DLD1 (cell line): ENCODE measurements around the gene ZAP70.

Source experiments
- in situ Hi-C: cut with HindIII; loops from 2 replicates; pipeline ENCODE4 v1.10.0; 2017; ENCODE audit warnings: low sequenced_read_pairs

ZAP70 gene

DNA sequence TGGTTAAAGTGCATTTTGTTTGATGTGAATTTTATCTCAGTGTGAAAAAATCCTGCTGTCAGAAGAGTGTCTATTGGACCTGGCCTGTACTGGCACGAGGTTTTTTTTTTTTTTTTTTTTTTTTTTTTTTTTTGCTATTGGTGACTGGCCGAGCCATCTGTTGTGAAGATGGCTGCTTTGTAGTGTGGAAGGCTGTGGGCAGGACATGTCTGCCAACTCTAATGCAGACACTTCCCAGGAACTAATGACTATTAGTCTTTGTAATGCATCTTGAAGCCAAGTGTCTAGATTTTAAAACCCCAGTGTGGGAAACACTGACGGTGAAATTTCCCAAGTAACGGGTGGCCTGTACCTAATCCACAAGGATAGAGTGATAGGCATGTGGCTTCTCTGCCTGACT, 34.3 kb downstream of the ZAP70 start:
- in situ Hi-C loops, result no loop called here

DNA sequence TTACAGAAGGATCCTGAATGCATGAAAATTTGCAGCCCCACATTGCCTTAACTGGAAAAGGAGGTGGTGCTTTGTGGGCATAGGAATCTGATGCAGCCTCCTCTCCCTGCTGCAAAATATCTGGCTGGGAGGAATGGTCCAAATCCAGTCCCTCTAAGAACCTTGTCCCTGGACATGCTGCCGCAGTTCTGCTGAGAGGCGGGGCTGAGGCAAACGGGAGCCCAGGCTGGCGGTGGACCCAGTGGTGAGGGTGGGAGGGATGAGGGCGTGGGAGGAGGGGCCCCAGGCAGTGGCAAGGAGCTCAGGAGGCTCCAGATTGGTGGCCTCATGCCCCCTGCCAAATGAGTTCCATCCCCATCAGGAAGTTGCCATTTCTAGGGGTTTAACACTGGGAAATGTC, 36.2 kb downstream of the ZAP70 start:
- in situ Hi-C loops, result no loop called here

DNA sequence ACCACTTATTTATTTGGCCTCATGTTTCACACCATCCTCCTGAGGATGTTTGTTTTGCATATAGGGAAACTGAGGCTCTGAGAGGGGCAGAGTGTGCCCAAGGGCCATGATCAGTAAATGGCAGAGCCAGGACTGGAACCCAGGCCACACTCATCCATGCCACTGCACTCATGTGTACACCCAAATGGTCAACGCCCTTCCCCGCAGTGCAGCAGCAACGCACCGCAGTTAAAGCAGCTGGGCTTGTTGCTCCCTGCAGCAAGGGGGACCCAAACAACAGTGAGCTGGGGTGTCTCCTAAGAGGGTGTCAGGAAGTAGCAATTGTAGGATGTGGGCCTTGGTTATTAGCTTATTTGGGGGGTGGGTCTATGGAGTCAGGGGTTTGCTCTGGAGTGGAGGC, 36.6 kb downstream of the ZAP70 start:
- in situ Hi-C loops, result no loop called here

DNA sequence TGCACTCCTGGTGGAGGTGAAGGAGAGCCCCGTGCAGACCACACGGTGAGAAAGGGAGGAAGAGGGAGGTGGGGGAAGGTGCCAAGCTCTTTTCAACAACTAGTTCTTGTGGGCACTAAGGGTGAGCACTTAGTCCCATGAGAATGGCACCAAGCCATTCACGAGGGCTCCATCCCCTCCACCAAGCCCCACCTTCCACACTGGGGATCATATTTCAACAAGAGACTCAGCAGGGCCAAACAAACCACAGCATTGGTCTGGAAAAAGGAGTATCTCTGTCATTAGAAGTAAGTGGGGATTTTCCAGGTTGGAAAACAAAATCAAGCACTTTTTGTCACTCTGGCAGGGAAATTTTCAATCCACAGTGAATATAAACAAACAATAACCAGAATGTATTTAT, 38.4 kb downstream of the ZAP70 start:
- in situ Hi-C loops, result no loop called here

DNA sequence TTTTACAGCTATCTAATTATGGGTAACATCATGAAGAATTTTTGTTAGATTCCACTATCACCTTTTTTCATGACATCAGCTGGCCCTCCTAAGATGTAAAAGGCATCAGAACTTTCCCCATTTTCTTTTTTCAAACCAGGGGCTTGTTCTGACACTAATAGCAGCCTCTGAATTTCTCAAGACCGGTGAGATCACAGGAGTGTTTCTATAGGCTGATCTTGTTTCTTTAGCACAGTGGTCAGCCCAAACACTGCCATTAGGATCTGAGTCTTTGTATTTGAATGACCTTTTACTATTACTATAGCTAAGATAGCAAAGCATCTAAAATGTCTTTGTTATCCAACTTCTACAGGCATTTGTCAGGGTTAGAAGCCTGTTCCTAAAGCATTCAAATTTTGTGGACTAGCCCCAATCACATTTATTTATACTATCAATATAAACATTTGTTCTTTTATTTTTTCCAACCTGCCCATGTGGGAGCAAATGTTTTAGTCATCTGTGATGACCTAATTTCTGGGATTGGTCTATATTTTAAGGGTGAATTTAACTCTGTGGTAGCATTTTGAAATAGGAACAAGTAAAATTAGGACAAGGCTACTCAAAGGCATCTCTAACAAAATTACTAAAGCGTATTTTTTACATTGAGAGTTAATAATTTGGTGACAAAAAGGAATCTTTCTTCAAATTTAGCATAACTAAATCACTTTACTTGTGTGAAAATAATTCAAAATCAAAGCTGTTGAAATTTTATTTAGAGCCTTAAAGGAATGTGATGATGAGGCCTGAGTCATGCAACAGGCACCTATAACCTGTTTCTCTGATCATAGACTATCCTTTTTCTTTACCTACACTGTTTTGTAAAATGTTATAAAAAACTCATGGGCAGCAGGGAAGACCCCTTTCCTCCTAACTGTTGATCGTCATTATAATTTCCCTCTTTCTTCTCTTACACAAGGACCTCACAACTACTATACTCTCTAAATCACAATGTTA, 39.3 kb downstream of the ZAP70 start:
- in situ Hi-C loops, result no loop called here

DNA sequence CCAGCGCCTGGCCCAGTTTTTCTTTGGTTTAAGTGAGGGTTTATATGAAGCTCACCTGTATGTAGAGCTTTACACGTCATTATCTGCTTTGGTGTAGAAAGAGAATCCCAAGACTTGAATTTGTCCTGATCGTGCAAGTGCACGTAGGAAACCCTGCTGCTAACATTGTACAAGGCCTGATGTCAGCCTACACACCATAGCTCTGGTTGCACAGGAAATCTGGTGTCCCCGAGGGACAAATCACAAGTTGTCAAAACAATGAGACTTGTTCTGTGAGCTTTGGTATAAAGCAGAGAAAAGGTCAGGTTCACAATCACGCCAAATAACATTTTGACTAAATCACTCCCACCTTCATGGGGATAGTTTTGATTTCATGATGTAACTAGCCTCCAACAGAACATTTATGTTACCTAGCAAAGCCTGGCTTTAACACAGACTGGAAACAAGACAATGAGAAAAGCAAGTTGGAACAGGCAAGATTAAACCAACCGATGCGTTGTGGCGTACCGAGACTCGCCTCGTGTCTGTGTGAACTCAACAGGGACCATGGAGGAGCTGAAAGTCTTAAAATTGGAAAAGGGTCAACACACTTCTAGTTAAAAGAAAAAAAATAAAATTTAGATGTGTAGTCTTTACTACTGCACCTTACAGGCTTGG, 41.4 kb downstream of the ZAP70 start:
- in situ Hi-C loops, result no loop called here

GRCh38 chr2:97755491-97755890, 42.1 kb downstream of the ZAP70 start:
- in situ Hi-C loops, result no loop called here

GRCh38 chr2:97757062-97757461, 43.7 kb downstream of the ZAP70 start:
- in situ Hi-C loops, result no loop called here

DNA sequence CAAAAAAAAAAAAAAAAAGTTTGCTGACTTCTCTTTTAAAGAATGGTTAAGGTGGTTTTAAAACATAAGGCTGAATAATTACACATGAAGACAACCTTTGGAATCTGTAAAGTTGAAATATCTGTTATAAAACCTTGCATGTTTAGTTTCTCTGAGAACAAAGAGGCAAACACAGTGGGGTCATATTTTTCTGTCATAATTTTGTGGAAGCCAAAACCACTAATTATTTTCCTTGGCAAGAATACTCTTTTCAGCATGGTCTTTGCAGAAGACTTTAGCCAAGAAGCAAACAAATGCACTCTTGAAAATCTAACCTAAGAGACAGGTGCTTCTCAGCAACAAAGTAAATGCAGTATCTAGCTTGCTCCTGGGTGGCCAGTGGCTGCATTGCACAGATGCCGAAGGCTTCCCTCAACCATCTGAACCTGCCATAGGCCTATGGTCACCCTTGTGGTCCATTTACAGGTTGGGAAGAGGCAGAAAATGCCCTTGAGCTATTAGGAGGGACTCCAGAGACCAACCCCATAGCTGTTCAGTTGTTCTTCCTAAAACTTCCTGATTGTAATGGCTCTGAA, 44.8 kb downstream of the ZAP70 start:
- in situ Hi-C loops, result no loop called here

DNA sequence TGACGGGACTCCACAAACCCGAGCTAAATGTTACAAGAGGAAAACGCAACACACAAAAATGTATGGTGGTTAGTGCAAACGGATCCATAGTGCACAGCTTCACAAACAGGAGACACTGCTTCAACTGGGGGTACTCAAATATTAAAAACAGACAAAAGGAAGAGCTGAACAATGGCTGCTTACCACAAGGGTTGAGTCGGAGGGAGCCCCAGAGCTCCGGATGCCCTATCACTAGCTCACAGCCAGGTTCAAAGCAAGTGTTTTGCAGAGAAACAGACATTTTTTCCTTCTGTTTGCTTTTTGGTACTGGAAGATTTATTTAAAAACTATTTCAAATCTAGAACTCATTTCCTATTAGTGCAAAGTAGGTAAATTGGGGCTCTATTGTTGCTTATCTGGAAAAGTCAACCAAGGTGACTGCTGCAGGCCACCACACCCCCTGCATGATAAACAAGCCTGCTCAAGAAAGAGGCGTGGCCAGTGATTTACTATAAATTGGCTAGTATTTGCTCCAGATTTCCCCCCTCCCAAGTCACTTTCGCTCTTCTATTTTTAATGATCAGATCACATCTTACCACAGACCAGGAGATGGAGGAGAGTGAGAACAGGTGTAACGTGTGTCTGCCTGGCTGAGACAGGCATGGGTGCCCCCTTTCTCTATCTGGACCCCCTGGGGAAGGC, 46.5 kb downstream of the ZAP70 start:
- in situ Hi-C loops, result no loop called here

- in situ Hi-C loops, result no loop called here
Measured at GRCh38 chr2:97760480-97761049, 47.2 kb downstream of the ZAP70 start.

DNA sequence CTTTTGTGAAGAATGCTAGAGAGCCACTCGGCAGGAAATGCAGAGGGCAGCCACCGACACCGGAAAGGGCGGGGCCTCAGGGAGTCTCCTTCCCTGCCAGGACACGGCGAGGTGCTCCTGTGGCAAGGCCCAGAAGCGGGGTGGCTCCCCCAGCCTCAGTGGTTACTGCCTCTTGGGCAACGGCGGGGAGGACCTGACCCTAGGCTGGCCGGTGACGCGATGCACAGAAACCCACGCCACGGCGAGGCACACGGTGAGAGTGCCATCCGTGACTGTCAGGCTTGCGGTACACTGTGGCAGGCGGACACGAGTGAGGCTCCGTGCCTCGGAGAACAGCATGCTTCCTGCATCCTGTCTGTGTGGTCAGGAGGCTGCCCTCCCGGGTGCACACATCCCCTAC, 47.8 kb downstream of the ZAP70 start:
- in situ Hi-C loops, result no loop called here

- in situ Hi-C loops, result no loop called here
Measured at GRCh38 chr2:97763176-97763845, 49.9 kb downstream of the ZAP70 start.

DNA sequence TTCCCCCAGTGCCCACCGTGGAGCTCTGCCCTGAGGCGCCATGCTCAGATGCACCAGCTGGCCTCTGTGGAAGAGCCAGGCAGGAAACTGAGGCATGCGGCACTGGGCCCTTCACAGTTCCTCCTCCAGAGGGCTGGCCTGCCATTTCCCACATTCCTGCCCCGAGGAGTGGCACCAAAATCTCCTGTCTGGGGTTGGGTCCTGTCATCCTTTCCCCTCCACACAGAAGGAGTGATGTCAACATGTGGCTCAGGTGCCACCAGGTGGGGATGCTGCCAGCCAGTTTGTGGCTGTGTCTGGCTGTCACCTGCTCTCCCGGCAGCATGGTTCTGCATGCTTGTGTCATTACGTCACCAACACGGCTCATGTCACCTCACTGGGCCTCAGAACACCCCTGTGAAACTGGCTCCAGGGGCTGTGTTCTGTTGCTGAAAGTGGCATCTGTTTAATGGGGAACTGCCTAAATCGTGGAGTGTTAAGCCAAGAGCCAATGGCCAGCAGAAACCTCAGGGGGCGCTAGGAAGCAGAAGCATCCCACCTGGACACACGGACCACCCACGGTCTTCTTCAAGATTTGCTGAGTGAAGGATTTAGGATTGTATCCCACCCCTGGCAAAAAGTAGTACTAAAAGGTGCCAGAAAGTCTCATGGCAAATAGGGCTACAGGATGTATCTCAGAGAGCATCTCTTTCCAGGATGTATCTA, 51.3 kb downstream of the ZAP70 start:
- in situ Hi-C loops, result no loop called here

- in situ Hi-C loops, result no loop called here
Measured at GRCh38 chr2:97765933-97766332, 52.6 kb downstream of the ZAP70 start.

- in situ Hi-C loops, result no loop called here
Measured at GRCh38 chr2:97766567-97766966, 53.2 kb downstream of the ZAP70 start.

- in situ Hi-C loops, result no loop called here
Measured at GRCh38 chr2:97769308-97769707, 55.9 kb downstream of the ZAP70 start.

DNA sequence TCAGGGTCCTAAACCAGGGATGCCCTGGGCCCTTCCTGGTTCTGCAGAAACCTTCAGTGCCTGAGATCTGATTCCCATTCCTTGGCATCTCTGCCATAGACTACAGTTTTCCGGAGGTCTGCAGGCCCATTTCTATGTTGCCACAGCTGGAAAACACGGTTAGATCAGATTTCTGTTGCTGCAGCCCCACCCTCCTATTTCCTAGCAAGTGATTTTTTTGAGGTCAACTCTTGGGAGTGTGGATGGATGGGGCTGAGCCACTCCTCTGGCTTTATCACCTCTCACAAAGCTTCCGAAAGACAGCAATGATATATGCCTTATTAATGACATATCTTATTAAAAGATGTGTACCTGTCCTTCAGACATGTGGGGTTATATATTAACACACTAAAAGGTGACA, 56.3 kb downstream of the ZAP70 start:
- in situ Hi-C loops, result no loop called here

GRCh38 chr2:97770445-97770844, 57.1 kb downstream of the ZAP70 start:
- in situ Hi-C loops, result no loop called here

GRCh38 chr2:97774425-97774824, 61.0 kb downstream of the ZAP70 start:
- in situ Hi-C loops, result no loop called here
